GM18508 (cell line): ENCODE data around the gene ICOS.
"Not testable (repeated sequence)": the region's sequence is repeated elsewhere in the genome, so short reads cannot be mapped to it uniquely, and the experiment has no call there.

Source experiments
- ATAC-seq: cut with Tn5 transposase; IDR thresholded peaks from one replicate; pipeline ENCODE4 v1.9.1; 2021; ENCODE audit warnings: moderate number of reproducible peaks; ENCODE audit not compliant: insufficient read depth, unreplicated experiment

Gene ICOS

DNA sequence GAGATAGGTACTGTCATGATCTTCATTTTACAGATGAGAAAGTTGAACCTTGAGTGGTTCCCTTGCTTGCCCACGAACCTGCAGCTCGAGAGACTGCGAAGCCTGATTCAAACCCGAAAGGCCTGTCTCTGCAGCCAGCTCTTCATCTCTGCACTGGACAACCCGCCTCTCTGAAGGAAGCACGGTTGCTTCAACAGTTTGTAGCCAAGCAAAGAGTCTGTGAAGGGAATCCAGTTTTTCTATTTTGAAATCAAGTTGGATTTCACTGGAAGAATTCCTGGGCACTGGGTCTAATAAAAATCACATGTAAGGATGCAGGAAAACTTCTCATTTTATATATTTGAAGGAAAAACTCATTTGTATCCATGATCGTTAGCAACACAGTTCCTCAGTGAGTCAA, 21.3 kb upstream of the ICOS start:
- no peak for ATAC-seq

DNA sequence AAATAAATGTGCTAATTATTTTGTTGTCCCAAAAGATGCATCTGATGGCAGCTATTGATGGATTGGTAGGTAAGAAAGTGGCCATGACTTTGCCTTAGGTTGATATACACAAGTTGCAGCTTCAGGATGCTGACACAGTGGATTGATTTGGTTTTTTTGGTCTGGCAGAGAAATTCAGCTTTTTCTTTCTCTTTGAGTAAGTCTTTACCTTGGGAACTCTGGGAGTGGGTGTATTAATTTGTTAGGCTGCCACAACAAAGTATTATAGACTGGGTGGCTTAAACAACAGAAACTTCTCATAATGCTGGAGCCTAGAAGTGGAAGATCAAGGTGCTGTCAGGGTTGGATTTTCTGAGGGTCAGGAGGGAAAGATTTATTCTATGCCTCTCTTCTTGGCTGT, 19.8 kb upstream of the ICOS start:
- no peak for ATAC-seq

DNA sequence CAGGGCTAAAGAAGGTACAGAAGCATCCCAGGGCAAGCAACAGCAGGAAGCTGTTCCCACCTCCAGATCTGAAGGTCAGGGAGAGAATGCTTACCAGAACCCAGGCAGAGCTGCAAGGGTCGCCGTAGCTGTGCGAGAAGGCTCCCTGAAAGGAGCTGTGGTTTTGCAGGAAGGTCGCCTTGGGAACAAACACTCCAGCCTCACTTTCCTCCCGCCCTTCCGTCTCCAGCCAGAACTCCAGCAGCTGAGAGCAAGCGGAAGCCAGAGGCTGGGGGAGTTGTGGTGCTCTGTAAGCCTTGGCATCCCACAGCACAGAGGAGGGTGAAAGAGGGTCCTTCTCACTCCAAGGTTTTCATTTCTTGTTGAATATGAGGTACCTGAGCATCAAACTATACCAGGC, 18.3 kb upstream of the ICOS start:
- ATAC-seq = no peak

DNA sequence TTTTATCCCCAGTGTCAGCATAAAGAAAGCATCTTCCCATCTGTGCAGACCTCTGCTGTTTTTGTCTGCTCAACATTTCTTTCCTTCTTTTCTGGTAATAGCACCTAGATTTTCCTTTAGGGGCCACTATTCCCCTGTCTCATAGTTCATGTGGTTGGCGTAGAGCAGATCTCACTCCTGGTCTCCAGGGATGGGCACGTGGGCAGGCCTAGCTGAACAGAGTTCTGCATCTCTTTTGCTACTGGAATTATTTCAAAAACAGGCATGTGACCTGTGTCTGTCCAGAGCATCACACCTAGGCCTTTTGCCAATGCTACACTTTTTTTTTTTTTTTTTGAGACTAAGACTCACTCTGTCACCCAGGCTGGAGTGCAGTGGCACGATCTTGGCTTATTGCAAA, 17.7 kb upstream of the ICOS start:
- no peak for ATAC-seq

DNA sequence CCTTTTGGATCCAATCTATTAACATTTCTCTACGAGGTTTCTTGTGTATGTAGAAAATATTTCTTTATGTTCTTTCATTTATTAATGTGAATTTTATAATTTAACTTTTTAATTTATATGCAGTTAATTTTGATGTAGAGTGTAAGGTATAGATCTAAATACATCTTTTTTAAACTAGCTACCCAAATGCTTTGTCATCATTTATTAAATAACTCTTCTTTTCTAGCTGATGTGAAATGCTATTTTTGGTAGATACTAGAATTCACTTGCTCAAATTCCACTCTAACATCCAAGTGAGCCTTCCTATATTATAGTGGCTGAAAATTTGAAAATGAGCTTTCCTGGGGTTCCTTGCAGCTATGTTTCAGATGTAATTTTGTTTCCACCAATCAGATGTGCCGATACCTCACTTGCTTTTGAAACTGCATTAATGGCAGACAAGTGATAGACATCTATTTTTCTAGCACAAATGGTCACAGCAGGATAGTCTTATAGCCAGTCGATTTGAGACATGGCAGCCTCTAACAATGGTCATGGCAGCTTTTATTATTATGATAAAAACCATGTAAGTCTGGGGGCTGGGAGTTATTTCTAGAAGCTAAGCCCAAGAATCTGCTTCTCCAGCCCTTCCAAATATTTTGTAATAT, 10.9 kb upstream of the ICOS start:
- ATAC-seq = no peak

DNA sequence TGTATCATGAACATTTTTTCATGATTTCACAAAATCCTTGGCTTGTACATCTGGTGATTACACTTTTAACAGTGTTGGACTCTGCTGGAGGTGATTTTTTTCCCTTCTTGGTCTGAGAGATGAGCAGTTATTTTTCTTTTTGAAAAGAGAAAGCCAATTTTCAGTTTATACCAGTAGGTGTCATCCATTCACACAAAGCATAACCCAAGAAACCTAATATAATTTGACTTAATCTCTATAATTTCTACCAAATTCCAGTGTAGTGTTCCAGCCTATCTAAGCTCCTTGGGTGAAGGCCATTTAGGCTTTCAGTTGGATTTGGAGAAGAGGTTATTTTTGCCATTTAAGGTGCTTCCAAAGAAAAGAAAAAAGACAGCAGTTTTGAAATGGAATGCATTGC, 7.7 kb upstream of the ICOS start:
- ATAC-seq = no peak

DNA sequence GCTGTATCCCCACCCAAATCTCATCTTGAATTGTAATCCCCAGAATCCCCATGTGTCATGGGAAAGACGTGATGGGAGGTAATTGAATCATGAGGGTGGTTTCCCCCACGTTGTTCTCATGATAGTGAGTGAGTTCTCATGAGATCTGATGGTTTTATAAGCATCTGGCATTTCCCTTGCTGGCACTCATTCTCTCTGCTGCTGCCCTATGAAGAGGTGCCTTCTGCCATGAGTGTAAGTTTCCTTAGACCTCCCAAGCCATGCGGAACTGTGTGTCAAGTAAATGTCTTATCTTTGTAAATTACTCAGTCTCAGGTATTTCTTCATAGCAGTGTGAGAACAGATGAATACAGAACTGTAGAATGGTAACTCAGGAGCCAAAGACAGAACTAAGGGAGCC, 5.3 kb upstream of the ICOS start:
- ATAC-seq = not testable (repeated sequence)

DNA sequence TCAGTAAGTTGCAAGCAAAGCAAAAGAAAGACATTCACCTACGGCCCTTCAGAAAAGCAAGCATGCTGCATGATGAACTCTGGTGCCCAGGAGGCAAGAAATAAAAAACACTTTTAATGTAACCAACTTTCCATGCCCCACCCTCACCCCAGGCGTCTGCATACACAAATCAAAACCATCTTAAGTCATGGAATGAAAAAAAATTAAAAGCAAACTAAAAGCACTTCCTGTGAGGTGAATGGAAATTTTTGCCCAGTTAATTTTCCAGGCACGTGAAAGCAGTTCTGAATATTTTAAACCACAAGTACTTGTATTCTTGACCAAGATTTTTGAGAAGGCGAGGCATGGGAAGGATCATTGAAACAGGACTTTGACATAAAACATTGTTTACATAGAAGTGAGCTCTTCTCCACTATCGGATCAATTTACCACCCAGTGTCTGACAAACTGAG, 2.5 kb upstream of the ICOS start:
- ATAC-seq = no peak

DNA sequence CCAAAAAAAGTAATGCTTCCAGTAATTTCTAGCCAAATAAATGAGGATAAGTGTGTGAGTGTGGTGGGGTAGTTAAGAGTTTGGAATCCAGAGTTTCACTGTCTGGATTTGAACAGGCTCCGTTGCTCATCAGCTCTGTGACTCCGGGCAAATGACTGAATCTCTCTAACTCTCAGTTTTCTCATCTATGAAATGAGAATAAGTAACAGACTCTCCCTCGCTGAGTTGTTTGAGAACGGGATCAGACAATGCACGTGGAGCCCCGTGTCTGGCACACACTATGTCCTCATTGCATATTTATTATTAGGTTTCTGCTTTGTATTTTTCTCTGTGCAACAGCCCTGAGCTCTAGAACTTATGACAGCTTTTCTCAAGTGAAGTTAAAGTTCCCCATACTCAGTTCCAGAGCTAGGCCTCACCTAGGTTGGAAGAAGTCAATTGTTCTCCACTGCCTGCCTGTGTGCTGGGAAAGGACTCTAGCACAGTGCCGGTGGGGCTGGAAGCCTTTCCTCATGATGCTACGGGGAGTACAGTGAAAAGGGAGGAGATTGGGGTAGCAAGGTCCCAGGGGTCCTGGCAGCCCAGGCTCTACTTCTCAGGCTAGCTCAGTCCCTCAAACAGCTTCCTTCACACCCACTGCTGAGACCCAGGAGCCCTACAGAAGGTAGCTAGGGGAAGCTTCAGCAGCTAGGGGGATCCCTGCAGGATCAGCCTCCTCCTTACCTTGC, 1.7 kb upstream of the ICOS start:
- ATAC-seq = no peak

DNA sequence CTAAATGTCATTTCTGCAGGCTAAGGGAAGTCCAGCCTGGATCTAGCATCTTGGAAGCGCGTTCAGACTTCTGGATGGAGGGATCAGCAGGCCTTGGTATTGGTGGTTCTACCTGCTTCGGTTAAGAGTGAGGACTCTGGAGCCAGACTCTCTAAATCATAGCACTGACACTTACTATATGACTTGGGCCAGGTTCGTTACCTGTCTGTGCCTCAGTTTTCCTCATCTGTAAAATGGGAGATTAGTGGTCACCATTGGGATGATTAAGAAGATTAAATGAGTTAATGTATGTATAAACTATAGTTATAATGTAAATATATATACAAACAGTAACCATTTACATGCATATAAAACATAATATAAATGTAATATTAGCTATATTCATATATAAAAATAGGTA, 995 bp upstream of the ICOS start:
- ATAC-seq = no peak

DNA sequence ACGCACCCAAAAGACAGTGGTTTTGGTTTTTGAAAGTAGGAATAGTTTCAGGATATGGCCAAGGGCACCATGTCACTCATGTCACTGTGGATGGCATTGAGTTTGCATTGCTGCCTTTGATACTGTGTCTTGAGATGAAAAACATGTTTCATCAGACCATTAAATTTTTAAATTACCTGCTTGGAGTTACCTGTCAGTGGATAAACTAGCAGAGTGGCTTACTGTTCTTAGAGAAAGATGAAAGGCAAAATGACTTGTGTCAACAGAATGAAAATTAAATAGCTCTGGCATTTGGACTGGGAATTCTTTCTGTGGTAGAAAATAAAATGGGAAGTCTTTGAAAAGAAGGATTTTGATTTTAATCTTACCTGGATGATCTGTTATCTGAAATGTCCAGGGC, 386 bp downstream of the ICOS start:
- ATAC-seq = no peak

DNA sequence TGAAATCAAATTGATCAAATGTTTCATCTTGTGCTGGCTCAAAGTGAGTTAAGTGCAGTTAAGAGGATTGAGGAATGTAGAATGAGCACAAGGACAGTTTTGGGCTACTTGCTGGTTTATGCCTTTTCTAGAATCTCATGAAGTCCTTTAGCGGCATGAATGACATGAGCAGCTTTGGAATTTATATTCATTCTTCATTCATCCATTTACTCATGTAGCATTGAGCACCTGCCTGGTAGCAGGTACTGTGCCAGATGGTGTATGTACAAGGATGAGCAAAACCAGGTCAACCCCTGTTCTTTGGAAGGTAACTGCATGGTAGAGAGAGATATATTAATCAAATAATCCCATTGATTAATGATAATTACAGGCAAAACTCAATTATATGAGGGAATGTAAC, 1.2 kb downstream of the ICOS start:
- no peak for ATAC-seq

DNA sequence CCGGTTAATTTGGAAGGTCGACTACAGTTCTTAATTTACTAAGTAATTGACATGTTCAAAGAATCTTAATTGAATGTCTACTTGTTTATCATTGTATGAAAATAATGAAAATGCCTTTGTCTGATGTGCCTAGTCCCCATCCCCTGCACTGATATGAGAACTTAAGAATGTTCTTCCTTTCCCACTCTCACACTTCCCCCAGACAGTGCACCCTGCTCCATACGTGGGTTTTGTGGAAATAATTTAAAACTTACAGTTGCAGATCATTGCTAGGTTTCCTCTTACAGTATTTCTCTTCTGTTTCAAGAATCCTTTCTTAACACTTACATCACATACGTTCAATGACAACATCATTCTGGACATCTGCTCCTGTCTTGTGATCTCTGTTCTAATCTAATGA, 3.5 kb downstream of the ICOS start:
- no peak for ATAC-seq

DNA sequence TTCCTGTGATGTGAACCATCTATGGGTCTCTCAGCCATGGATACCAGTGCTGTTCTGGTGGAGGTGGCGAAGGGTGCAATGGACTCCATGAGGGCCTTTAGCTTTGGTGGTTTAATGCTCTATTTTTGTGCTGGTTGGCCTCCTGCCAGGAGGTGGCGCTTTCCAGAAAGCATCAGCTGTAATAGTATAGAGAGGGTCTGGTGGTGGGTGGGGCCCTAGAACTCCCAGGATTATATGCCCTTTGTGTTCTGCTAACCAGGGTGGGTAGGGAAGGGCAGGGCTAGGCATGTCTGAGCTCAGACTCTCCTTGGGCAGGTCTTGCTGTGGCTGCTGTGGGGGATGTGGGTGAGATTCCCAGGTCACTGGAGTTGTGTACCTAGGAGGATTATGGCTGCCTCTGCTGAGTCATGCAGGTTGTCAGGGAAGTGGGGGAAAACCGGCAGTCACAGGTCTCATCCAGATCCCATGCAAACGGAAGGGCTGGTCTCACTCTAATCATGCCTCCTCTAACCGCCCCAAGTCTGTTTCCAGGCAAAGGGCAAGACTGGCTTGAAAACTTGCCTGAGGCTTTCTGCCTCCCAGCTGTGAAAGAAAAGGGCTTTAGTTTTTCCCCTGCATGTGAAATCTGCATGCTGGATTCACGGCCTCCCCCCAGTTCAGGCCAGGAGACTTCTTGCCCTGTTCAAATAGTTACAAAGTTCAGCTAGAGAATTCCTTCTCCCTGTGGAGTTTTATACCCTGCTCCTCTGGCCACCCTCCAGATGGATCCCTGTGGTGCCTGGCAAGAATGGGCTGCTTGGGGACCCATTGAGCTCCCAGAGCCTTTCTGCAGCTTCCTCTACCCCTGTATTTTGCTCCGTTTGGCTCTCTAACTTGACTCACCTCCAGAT, 7.2 kb downstream of the ICOS start:
- not testable (repeated sequence) for ATAC-seq

DNA sequence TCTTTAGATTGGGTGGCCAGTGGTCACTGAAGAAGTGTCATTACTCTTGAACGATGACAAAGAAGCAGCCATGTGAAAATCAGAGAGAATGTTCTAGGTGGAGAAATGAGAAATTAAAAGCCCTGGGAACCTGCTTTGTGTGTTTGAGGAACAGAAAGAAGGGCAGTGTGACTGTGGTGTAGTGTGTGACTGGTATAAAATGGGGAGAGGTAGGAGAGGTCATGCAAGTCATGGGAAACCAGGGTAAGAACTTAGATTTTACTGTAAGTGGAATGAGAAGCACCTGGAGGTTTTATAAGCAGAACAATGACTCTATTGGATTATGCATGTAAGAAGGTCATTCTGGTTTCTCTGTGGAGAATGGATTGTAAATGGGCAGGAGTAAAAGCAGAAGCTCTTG, 12.2 kb downstream of the ICOS start:
- ATAC-seq = no peak

DNA sequence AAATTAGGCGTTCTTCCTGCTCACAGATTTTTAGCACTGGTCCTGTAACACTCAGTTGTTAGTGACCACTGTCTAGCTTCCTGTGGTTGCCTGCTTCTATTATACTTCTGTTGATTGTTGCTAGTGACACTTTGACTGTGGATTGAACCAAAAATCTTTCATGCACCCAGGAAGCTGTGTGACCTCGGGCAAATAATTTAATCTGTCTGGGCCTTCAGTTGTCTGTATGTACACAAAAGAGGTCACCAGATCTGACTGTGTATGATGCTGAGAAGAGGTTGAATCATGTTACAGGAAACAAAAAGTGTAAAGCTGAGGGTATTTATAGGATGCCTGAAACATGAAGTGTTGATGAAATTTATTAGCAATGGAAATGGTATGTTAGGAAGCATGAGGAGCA, 12.7 kb downstream of the ICOS start:
- no peak for ATAC-seq

DNA sequence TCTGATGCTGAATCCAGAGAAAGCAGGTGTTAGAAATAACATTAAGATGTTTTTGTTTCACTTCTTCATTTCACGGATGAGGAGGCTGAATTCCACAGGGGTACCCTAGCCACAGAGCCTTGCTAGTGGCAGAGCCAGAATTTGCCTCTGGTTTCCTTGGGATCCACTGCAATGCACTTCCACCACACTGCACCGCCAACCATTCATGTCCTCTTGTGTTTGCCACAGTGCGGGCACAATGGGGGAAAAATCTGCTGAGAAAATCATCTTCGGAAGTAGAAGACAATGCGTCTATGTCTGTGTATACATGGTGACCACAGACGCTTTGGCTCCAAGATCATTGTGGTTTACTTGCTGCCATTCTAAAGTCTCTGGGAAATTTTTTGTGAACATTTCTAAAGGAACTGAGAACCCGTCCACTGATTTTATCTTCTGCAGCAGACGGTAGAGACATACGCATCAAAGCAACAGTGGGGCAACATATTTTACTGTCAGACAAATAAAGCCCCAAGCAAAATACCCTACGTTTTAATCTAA, 14.9 kb downstream of the ICOS start:
- ATAC-seq = no peak

DNA sequence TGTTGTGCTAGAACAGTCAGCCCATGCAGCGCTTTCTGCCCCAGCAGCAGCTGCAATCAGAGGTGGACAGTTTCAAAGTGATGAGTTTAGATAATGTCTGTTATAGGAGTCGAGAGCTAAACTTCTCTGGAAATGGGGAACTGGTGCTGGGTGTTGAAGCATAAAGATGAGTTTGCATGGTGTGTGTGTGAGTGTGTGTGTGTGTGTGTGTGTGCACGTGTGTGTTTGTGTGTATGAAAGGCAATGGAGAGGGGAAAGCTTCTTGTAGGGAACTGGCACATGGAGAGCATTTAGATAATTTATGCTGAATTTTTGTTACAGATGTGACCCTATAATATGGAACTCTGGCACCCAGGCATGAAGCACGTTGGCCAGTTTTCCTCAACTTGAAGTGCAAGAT, 22.7 kb downstream of the ICOS start:
- no peak for ATAC-seq

DNA sequence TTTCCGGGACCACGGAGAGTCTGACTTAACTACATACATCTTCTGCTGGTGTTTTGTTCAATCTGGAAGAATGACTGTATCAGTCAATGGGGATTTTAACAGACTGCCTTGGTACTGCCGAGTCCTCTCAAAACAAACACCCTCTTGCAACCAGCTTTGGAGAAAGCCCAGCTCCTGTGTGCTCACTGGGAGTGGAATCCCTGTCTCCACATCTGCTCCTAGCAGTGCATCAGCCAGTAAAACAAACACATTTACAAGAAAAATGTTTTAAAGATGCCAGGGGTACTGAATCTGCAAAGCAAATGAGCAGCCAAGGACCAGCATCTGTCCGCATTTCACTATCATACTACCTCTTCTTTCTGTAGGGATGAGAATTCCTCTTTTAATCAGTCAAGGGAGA, 23.1 kb downstream of the ICOS start:
- ATAC-seq = no peak

DNA sequence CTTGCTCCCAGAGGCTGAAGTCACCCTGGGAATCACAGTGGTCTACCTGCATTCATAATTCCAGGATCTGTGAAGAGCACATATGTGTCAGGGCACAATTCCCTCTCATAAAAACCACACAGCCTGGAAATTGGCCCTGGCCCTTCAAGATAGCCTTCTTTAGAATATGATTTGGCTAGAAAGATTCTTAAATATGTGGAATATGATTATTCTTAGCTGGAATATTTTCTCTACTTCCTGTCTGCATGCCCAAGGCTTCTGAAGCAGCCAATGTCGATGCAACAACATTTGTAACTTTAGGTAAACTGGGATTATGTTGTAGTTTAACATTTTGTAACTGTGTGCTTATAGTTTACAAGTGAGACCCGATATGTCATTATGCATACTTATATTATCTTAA, 24.2 kb downstream of the ICOS start:
- ATAC-seq = no peak

DNA sequence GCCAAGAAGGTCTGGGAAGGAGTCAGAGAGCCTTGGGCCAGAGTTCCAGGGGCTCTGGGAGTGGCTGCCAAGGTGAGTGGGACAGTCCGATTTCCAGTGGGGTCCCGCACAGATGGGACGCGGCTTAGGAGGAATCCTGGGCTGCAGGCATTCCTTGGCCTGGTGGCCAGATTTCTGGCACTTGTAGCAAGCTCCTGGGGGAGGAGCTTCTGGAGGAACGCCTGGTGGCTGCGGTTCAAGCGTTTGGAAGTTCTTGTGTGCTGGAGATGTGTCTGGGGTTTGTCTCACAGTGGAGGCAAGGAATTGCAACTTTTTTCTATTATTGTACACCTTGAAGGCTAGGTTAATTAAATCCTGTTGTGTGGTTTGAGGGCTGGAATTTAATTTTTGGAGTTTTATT, 28.6 kb downstream of the ICOS start:
- ATAC-seq = not testable (repeated sequence)
